GM12878 (cell line): ENCODE measurements around the gene CCND2.

Source experiments
- CEBPB ChIP-seq, 2 experiments: fragments of 150-350 bp in 1 of 2; IDR thresholded peaks; 2 replicates each; pipeline ENCODE4 v1.6.1; 2012 to 2014; ENCODE audit warnings: low read depth in 2 of 2, low read length in 2 of 2, borderline replicate concordance in 1 of 2, inconsistent platforms in 1 of 2
- CREB1 ChIP-seq: IDR thresholded peaks from 2 replicates; pipeline ENCODE4 v1.6.1; 2012; ENCODE audit warnings: low read depth, mild to moderate bottlenecking, inconsistent platforms
- CTCF ChIP-seq, 3 experiments: IDR thresholded peaks in 2 of 3; conservative IDR thresholded peaks in 1 of 3; 2 replicates each; pipeline ENCODE4 v1.5.1; 2011; ENCODE audit warnings: low read depth in 3 of 3, low read length in 3 of 3, mild to moderate bottlenecking in 3 of 3, control low read depth in 2 of 3, moderate library complexity in 2 of 3, inconsistent platforms in 1 of 3, mixed read lengths in 1 of 3; ENCODE audit not compliant: control insufficient read depth in 2 of 3, insufficient read depth in 1 of 3; ENCODE audit errors: extremely low read depth in 1 of 3
- CUX1 ChIP-seq: IDR thresholded peaks from 2 replicates; pipeline ENCODE4 v1.6.1; 2012; ENCODE audit warnings: improper control_type of control experiment, low read depth, low read length; ENCODE audit not compliant: insufficient replicate concordance
- MTA3 ChIP-seq: IDR thresholded peaks from 2 replicates; pipeline ENCODE4 v1.6.1; 2012; ENCODE audit warnings: low read length, inconsistent platforms, borderline replicate concordance
- NFXL1 ChIP-seq: fragments of 450-650 bp; IDR thresholded peaks from 2 replicates; pipeline ENCODE4 v1.6.1; 2017; ENCODE audit warnings: antibody characterized with exemption, mild to moderate bottlenecking, borderline replicate concordance
- POLR2A ChIP-seq: IDR thresholded peaks from 2 replicates; pipeline ENCODE4 v1.6.1; 2011; ENCODE audit warnings: low read depth, mild to moderate bottlenecking, low read length
- RELA ChIP-seq: fragments of 450-650 bp; IDR thresholded peaks from 2 replicates; pipeline ENCODE4 v1.8.0; 2014; ENCODE audit warnings: borderline replicate concordance; ENCODE audit not compliant: partially characterized antibody
- SPI1 ChIP-seq: IDR thresholded peaks from 2 replicates; pipeline ENCODE4 v1.6.1; 2011; ENCODE audit warnings: low read depth, mild to moderate bottlenecking, low read length, moderate library complexity, borderline replicate concordance; ENCODE audit not compliant: insufficient read depth
- YBX1 ChIP-seq: fragments of 450-650 bp; IDR thresholded peaks from 2 replicates; pipeline ENCODE4 v1.6.1; 2016; ENCODE audit warnings: antibody characterized with exemption
- ZNF274 ChIP-seq: IDR thresholded peaks from one replicate; pipeline ENCODE4 v1.8.0; 2011; ENCODE audit not compliant: insufficient read length, insufficient read depth
- TF ChIP-seq, protein P1 (sequence below): fragments of 450-650 bp; formaldehyde crosslinking; IDR thresholded peaks from 2 replicates; pipeline ENCODE4 v1.5.0; 2022; ENCODE audit warnings: mild to moderate bottlenecking, missing genetic modification characterization
- TF ChIP-seq, protein P2 (sequence below): IDR thresholded peaks from 2 replicates; pipeline ENCODE4 v1.6.1; 2011; ENCODE audit warnings: borderline replicate concordance, low read depth, mild to moderate bottlenecking, moderate library complexity, mixed read lengths, low read length; ENCODE audit not compliant: insufficient read depth; ENCODE audit errors: extremely low read length

DNA sequence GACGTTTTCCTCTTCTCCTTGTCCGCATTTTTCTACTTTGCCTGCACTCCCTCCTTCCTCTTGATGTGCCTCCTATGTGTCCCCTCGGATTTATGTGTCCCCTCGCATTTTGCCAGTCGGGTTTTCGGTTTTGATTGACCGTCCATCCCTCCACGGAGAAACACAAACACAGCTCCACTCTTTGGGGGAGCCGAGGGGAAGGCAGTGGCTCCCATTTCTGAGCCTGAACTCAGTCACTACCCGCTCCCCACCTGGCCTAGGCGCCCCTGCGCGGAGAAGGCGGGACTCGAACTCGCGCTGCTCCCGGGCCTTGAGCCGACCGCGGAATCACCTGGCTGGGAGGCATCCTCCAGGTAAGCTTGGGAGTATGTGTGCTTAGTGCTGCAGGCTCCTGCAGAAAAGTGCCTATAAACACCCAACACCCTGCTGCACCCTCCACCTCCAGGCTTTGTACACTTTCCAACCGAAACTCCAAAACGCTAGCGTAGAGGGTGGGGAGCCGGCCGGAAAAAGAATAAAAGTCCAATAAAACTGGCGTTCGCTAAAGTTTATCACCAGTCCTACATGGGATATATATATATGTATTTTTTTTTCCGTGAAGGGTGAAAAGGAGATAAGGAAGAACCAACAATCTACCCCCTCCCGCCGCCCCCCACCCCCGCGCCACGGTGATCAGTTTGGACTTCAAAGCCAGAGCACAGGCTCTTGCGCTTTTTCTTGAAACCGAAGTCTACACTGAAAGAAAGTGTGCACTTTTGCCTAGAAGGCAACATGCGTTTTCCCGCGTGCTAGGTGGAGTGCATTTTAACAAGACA lies 3.3 kb upstream of the CCND2 start:
- TF ChIP-seq ZNF274 (no peak), RELA (no peak), CEBPB (IDR thresholded peaks at IDR 0.05; ENCODE audit: borderline replicate concordance in 1 of 2, low read depth in 2 of 2, low read length in 2 of 2) (no peak), CREB1 (no peak), POLR2A (no peak; the same call in 1 of the 2 replicates), SPI1 (no peak), YBX1 (no peak), CTCF (IDR thresholded peaks at IDR 0.05 in 2 of 3, conservative IDR thresholded peaks at IDR 0.05 in 1 of 3; ENCODE audit: control insufficient read depth in 2 of 3, extremely low read depth in 1 of 3, insufficient read depth in 1 of 3, low read depth in 3 of 3, low read length in 3 of 3) (no peak), NFXL1 (no peak), CUX1 (no peak), MTA3 (no peak)
- TF ChIP-seq, protein P1, sequence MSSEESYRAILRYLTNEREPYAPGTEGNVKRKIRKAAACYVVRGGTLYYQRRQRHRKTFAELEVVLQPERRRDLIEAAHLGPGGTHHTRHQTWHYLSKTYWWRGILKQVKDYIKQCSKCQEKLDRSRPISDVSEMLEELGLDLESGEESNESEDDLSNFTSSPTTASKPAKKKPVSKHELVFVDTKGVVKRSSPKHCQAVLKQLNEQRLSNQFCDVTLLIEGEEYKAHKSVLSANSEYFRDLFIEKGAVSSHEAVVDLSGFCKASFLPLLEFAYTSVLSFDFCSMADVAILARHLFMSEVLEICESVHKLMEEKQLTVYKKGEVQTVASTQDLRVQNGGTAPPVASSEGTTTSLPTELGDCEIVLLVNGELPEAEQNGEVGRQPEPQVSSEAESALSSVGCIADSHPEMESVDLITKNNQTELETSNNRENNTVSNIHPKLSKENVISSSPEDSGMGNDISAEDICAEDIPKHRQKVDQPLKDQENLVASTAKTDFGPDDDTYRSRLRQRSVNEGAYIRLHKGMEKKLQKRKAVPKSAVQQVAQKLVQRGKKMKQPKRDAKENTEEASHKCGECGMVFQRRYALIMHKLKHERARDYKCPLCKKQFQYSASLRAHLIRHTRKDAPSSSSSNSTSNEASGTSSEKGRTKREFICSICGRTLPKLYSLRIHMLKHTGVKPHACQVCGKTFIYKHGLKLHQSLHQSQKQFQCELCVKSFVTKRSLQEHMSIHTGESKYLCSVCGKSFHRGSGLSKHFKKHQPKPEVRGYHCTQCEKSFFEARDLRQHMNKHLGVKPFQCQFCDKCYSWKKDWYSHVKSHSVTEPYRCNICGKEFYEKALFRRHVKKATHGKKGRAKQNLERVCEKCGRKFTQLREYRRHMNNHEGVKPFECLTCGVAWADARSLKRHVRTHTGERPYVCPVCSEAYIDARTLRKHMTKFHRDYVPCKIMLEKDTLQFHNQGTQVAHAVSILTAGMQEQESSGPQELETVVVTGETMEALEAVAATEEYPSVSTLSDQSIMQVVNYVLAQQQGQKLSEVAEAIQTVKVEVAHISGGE (CRISPR knock-in tag) = no peak
- TF ChIP-seq, protein P2, sequence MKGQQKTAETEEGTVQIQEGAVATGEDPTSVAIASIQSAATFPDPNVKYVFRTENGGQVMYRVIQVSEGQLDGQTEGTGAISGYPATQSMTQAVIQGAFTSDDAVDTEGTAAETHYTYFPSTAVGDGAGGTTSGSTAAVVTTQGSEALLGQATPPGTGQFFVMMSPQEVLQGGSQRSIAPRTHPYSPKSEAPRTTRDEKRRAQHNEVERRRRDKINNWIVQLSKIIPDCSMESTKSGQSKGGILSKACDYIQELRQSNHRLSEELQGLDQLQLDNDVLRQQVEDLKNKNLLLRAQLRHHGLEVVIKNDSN = no peak
